Stimulated activated CD4-positive, alpha-beta T cell treated with anti-CD3 and anti-CD28 coated beads, Interleukin-1b, Interleukin-23, amount 100 ng/mL, for 1 hour (primary cell): ENCODE data around the gene C10orf67.
"Not testable (repeated sequence)": the region's sequence is repeated elsewhere in the genome, so short reads cannot be mapped to it uniquely, and the experiment has no call there.

ENCODE experiments used
- DNase-seq, 2 donors: peaks; one replicate each; pipeline ENCODE4 v3.0.0-alpha.2; 2020; ENCODE audit warnings: low read depth in 2 of 2

Gene C10orf67

DNA sequence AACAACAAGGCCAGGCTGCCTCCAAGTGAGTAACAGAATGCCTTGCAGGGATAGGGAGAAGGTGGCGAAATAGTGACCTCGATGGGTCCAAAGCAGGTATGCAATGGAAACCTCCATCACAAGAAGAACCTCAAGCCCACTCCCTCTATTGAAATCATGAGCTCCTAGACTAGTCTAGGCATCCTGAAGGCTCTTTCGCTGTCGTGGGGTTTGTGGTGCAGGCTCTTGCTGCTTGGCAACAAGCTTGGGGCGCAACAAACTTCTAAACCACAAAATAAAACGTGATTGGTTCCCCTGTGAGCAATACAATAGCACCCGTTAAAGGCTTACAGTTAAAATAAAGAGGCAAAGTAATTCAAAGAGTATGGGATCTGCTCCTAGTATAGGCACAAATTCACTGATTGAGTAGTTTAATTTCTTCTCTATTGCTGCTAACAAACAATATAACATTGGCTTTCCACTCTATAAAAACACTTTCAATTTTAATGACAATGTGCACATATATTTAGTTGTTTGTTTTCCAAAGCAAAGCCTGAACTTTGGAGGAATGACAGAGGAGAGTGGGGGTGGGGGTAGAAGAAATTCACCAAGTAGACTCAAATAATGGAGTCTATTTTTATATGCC, 64.1 kb downstream of the C10orf67 start:
- no peak for DNase-seq

DNA sequence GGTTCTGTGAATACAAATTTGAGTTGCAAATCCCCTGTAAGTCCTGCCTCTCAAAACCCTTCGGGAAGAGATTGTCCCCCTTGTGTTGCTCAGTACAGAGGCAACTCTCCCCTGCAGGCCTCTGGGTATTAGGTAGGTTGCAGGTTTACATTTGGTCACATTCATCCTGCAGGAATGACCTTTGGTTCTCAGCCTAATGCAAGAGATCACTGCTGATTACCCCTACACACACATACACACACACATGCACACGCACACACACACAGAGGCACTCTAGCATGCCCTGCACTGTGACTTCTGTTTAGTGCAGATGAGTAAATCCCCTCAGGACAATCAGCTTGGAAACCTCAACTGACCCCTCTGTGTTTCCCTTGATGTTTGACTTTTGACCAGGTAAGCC, 69.2 kb downstream of the C10orf67 start:
- no peak for DNase-seq

DNA sequence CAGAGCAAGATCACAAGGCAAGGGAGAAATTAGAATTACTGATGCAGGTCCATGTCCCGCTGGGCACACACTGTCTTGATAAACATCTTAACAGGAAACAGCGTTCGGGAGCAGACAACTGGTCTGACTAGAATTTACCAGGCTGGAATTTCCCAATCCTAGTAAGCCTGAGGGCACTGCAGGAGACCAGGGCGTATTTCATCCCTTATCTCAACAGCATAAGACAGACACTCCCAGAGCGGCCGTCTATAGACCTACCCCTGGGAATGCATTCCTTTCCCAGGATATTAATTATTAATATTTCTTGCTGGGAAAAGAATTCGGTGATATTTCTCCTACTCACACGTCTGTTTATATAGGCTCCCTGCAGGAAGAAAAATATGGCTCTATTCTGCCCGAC, 70.4 kb downstream of the C10orf67 start:
- not testable (repeated sequence) for DNase-seq

DNA sequence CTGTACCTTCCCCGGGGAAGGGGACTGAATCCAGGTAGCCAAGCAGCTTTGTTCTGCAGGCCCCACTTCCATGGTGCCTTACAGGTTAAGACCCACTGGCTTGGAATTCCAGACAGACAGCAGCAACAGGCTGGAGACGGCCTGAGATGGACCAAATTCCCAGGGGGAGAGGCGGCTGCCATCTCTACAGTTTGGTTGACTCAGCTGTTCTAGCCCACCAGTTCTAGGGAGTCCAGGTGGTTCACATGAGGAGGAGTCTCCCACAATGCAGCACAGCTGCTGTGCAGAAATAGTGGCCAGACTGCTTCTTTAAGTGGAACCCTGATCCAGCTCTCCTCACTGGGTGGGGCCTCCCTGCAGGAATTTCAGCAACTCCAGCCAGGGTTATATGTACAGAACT, 74.1 kb downstream of the C10orf67 start:
- DNase-seq = no peak

DNA sequence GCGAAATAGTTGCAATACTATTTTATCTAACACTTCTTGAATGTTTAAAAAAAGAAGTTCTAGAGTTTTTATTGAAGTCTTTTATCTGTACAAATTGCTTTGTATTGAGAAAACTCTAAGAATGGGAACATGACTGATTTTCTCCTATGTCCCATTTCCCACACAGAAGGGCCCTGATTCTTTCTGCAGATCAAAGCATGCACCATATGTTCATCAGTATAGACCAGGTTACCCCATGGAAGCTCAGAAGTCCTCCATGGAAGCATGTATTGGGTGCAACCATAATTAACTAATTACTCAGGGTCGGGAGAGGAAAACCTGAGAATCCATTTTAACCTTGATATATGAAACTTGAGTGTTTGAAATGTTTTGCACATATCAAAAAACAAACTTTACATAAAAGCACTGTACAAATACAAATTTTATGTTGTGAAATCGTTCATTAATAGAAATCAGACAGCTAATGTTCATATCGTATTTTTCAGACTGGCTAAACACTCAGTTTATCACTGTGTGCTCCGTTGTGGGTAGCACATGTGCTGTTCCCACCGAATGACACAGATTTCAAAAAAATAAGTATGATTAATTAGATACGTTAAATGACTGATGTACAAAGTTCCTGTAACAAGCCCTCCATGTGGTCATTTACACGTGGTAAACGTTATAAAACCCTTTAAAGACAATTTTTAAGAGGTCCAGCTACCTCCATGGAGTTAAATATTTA, 81.0 kb downstream of the C10orf67 start:
- DNase-seq = no peak

DNA sequence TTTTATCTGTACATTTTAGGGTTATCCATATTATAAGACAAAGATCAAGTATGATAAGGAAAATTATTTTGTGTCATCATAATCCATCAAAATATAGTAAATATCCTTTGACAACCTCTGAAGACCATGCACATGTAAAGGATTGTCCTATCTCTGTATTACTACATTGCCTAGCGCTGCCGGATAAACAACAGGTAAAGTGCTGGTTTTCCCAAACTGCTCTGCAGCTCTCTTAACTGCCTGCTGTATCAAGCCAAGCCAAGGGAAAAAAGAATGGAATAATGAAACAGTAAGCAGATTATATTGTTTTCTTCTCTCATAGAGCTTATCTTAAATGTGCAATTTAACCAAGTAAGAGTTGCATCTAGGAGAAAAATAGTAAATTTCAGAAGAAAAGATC, 81.7 kb downstream of the C10orf67 start:
- no peak for DNase-seq

DNA sequence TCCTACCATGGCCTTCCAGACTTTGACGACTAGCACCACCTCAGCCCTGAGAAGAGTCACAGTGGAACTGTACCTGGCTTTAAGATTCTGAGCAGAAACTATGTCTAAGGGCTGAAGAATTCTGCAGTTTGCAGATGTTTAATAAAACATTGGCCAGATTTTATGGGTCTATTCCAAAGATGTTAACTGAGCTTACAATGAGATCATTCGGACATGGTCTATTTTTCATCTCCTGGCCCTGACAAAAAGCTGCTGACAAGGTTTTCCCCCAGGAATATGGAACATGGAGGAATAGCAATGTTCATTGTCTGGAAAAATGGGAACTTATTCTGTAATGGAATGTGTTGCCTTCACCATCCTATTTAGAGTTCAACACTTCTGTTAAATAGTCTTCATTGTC, 86.1 kb downstream of the C10orf67 start:
- no peak for DNase-seq

DNA sequence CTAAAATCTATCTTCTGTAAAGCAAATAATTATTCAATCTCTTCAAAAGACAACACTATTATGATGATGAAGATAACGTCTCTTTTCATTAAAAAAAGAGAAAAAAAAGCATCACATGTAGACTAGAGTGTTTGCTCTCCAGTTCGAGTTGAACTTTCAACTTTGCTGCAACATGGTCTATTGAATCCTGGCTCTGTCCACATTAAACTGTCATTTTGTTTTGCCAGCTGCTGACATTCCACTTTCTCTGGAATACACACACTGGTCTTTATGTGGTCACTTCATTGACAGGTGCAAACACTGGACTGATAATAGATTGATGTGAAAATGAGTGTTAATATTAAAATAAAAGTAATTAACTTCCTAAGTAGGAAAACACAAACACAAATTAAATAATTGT, 90.8 kb downstream of the C10orf67 start:
- no peak for DNase-seq

DNA sequence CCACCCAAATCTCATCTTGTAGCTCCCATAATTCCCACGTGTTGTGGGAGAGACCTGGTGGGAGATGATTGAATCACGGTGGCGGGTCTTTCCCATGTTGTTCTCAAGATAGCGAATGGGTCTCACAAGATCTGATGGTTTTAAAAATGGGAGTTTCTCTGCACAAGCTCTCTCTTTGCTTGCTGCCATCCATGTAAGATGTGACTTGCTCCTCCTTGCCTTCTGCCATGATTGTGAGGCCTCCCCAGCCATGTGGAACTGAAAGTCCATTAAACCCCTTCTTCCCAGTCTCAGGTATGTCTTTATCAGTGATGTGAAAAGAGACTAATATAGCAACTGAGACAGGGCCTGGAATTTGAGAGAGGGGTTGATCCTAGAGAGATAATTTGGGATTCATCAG, 91.7 kb downstream of the C10orf67 start:
- not testable (repeated sequence) for DNase-seq

DNA sequence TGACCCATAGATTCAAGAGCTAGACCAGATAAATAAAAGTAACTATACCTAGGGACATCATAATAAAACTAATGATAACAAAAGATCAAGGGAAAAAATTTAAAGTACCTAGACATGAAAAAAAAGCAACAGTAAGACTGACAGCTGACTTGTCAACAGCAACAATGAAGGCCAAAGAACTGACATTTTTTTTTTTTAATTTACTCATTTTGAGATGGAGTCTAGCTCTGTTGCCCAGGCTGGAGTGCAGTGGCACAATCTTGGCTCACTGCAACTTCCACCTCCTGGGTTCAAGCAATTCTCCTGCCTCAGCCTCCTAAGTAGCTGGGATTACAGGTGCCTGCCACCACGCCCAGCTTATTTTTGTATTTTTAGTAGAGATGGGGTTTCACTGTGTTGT, 102.8 kb downstream of the C10orf67 start:
- not testable (repeated sequence) for DNase-seq

DNA sequence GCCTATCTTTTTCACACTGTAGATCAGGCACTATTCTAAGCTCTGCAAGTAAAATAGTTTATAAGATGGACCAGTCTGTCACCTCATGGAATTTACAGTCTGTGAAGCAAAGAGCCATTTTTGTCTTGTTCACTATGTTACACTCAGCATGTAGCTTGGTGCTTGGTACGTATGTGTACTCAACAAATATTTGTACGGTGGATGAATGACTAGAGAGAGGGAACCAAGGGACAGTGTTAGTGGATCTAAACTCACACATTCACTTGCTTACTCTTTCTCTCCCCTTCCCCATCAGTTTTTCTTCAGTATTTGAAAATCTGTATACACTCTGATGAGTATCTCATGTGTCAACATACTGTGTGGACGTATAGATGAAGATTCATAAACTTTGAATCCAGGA, 106.6 kb downstream of the C10orf67 start:
- DNase-seq = no peak

DNA sequence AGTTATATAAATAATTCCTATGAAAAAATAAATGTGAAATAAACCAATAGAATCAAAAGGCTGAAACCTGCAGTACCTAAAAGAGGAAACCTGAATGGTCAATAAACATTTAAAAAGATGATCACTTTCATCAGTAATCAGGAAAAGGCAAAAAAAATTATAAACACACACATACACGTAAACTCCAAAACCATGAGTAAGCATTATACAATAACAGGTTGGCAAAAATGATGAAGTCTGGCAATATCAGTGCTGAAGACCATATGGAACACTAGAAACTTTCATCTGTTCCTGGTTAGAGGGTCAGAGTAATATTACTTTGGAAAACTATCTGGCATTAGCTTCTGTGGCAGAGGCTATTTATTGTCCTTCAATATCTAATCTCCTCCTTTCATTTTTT, 114.0 kb downstream of the C10orf67 start:
- no peak for DNase-seq

DNA sequence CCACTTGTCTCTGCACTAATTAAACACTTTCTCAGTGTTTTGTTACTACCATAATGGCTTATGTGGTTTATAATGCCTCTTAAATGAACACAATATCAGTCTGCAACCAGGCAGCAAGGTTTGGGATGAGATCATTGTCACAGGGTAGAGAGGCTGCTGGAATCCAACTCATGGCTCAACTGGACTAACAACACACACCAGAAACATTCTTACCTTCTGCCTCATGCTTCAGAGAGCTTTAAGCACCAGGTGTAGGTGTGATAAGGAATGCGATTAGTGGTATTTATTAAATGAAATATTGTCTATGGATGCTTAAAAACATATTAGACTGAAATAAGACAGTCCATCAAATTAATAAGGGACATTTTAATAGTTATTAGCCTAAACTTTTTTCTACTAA, 127.1 kb downstream of the C10orf67 start:
- no peak for DNase-seq

DNA sequence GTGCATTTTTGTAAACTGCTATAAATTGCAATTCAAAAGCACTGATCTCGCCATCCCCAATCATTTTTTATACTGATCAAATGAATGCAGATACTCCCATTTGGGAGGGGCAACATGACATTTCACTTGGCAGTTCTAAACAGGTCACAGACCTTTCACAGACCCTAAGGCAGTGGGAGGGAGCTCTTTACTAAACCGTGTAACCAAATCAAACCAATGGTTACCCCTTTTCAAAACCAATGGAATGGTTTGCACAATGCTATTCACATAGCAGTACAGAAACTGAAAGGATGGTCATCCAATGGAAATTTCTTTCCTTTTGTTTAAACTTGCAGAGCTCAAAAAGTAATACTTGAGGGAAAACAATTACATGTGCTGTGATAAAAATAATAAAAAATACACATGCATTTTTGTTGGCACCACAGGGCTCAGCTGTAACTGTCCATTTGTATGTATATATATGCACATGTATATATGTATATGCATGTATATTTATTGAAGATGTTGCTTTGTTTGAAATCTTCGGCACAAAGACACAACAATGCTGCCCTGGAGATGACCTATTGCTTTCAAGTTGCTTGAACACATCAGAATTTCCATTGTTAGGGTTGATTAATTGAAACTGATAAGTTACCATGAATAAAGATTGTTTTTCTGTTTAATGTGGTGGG, 138.5 kb downstream of the C10orf67 start:
- no peak for DNase-seq

DNA sequence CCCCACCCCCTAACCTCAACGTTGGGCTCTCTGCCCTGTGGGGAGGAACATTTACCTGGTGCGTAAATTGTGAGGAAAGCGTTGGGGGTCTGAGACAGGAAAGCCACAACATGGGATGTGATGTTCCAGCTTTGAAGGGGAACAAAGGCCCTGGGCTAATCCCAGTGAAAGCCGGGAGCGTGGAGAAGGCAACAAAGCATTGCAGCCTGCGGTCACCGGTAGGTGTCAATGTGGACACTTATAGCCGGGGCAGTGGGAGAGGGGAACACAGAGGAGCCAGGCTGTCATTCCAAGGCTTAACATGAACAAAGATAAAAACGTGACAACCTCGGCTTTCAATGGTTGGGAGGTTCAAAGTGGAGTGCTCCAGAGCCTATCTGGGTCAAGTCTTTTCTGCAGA, 139.8 kb downstream of the C10orf67 start:
- no peak for DNase-seq

DNA sequence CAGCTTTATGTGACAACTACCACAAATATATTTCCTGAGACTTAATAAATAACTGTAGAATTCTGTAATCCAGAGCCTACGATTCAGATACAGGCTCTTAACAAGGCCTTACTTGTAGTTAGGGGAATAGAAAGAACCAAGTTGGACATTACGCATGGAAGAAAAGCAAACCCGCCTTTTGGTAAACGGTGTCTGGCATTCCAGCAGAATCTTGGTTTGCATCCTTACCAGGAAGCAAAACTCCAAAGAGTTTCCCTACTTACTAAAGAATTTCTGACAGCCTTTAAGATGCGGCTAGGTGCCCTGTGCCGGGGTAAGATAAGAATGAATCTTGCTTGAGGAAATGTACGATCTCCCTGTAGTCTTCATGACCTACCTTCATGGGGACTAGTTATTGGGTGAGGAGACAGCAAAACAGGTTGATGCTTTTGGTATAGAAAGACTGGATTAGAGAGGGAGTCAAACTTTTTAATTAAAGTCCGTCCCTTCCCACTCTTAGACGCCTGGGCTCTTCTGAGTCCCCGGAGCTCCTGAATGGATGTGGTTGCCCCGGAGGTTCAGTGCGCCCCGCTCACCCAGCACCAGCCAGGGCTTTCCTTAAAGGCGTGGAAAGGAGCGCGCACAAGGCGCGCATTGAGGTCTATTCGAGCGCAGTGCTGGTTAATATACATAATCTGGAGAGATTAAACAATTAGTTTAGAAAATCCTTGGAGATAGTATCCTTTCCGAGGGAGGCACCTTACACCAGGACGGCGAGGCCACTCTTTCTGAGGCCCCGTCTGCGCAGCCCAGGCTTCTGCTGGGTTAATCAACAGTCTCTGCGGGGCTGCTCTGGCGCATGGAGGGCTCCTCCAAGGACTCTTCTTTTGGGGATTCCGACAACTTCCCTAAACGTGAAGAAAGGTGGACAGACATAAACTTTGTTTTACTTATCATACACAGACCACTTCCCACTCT, 140.9 kb downstream of the C10orf67 start:
- no peak for DNase-seq

DNA sequence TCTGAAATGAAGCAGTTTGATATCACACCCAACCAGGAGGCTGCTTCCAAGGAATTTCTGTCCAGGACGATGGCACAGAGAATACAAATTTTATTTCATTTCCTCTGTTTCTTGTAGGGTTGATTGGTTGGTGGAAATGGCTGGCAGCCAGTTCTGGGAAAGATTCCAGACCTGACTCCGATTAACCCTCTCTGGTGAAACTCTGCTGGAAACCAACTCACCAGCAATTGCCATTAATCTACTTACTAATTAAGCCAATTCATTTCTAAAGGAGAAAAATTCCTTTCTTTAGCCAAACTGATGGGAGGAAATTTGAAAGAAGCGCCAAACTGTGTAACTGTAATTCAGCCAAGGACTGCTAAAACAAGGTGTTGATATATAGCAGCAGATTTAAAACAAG, 141.8 kb downstream of the C10orf67 start:
- no peak for DNase-seq

DNA sequence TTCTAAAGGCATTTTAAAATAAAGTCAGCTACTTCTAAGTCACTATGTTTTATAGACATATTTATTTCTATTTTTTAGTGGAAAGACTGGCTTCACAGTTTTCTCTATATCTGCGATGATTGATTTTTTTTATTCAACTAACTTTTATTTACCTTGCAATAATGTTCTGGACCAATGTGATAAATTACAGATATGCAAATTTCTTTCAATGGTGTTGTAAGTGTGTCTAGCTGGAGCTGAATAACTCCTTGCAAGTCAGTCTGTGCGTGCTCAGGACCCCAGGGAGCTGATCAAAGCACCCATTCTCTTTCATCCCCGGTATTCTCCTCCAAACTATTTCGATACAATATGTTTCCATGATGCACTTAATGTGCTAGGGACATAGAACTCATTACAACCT, 142.8 kb downstream of the C10orf67 start:
- no peak for DNase-seq

DNA sequence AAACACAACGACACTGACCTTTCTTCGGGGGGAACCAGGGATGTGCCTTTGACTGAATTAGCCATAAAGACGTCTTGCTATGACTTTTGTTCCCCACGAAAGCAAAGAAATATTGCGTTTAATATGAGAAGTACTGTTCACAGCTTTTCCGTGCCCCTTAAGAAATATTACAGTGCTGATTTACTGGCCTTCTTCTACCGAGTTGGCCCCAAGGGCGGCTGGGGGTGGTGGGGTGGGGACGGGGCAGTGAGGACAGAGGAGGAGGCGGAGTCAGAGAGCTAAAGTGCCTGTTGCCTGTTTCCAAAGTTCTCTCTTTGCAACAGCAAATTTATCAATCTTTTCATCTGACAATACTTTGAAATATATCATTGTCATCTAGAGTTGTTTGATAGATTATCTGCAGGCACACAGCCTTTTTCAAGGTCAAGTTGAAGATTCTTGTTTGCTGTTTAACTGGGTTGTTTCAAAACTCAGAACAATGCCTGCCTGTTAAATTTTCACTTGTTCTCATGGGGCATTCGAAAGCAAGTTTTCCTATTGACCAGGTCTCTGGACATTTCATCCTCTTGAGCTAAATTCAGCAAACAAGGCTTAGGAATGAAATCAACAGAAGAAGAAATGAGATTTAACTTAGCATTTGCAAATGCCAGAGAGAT, 143.5 kb downstream of the C10orf67 start:
- no peak for DNase-seq

DNA sequence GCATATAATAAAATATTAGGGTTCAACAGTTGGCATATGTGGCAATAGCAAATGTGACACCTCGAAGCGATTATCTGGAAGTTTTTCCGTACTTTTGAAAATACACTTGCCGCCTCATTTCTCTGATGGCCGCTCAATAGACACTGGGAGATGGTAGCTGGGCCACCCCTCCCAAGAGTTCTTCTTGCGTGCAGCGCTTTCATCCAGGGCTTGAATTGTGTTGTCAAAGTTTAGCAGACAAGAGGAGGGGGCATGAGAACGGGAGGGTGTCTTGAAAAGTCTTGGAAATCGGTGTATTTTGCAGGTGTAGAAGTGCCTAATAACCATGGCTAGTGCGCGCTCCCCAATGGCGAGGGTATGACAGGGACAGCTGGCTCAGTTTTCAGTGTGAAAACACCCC, 144.0 kb downstream of the C10orf67 start:
- no peak for DNase-seq

DNA sequence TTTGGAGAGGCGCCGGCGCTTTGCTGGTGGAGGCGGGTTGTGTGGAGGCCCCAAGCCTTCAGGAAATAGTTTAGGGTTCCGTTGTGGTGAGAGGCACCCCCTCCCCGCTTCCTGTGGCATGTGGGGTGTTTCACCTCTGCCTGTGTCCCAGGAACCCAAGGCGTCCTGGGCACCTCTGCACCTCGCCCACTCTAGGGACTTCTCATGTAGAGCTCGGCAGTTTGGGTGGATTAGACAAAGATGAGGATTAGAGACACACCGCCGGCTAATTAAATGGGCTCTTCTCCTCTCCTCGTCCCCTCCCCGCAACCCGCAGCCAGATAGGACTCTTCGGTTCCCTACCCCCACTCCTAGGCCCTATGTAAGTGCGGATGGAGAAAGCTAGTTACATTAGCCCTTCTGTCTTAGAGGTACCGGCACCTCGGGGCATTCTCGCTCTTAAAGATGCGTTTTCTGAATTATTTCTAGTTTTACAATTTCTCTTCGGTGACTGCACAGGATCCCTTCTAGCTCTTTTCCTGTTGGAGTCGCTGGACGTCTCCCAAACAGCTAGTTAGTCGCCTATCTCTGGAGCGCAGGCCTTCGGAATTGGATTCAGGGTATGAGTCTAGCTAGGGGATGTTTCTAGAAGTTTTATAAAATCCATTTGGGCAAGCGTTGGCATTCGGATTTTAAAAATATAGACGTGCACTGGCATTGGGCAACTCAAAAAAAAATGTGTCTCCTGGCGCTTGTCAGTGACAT, 144.7 kb downstream of the C10orf67 start:
- DNase-seq = no peak
